ENCODE measurements around the gene RAD52. TPM values are rescaled to one million over a fixed set of nuclear protein-coding genes. Genes with fewer than 3 reads are reported as not detected.
A peak's percentile ranks its signal among the peaks of the same experiment; 100 is the strongest.

RAD52 gene
- total RNA-seq, 2 experiments from 2014 or later = 30.3 to 30.8 TPM

DNA sequence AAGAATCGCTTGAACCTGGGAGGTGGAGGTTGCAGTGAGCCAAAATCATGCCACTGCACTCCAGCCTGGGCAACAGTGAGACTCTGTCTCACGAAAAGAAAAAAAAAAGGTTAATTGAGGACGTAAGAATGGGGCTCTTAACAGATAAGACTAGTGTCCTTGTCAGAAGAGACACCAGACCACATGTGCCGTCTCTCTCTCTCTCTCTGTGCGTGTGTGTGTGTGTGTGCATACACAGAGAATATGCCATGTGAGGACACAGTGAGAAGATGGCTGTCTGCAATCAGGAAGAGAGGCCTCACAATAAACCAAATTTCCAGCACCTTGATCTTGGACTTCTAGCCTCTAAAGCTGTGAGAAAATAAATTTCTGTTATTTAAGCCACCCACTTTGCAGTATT lies 29.9 kb upstream of the RAD52 start:
- no peak for DNase-seq (ENCODE audit: low spot score)
- Histone ChIP-seq H3K36me3 (ENCODE audit: insufficient read depth, low read length) (no peaks in the 10 kb centered on the region), H3K4me2 (ENCODE audit: low read length) (no peak overlapping the region), H3K4me1 (ENCODE audit: insufficient read depth, low read length, poor library complexity, severe bottlenecking) (no peaks in the 10 kb centered on the region), H3K9me2 (ENCODE audit: insufficient read depth, low read length) (no peaks in the 10 kb centered on the region), H3K9me3 (ENCODE audit: low read length) (no peaks in the 10 kb centered on the region), H4K20me1 (ENCODE audit: insufficient read depth, low read length) (no peaks in the 10 kb centered on the region), H3K4me3 (ENCODE audit: low read depth, low read length, poor library complexity, severe bottlenecking) (no peak overlapping the region), H3K27ac (ENCODE audit: low read depth, low read length, poor library complexity, severe bottlenecking) (no peak overlapping the region), H2AFZ (ENCODE audit: low read length) (no peak overlapping the region), H3K79me2 (ENCODE audit: insufficient read depth, low read depth, low read length) (no peaks in the 10 kb centered on the region)
- intact Hi-C loops (cut with micrococcal nuclease; ENCODE audit: unreplicated experiment) = no loop called here
- no TSS peak for BruUV-seq (replicated peaks)
- CTCF ChIA-PET (ENCODE audit: unreplicated experiment) = no interaction called here
- no peak for TF ChIP-seq EZH2phosphoT487 (IDR thresholded peaks at IDR 0.05; ENCODE audit: borderline replicate concordance, low read depth, low read length)
- TF ChIP-seq CTCF (conservative IDR thresholded peaks at IDR 0.05; ENCODE audit: low read length) = no peak
- POLR2A ChIA-PET = no interaction called here

GRCh38 chr12:977156-977555 lies 27.7 kb upstream of the RAD52 start:
- no peaks in the 10 kb centered on the region for H3K79me2 ChIP-seq (ENCODE audit: insufficient read depth, low read depth, low read length)
- no peak overlapping the region for H2AFZ ChIP-seq (ENCODE audit: low read length)
- no peak for DNase-seq (ENCODE audit: low spot score)
- no peaks in the 10 kb centered on the region for H3K4me1 ChIP-seq (ENCODE audit: insufficient read depth, low read length, poor library complexity, severe bottlenecking)
- ChIA-PET CTCF (ENCODE audit: unreplicated experiment) (no interaction called here), POLR2A (no interaction called here)
- no peak overlapping the region for H3K4me3 ChIP-seq (ENCODE audit: low read depth, low read length, poor library complexity, severe bottlenecking)
- intact Hi-C loops (cut with micrococcal nuclease; ENCODE audit: unreplicated experiment) = no loop called here
- TF ChIP-seq EZH2phosphoT487 (IDR thresholded peaks at IDR 0.05; ENCODE audit: borderline replicate concordance, low read depth, low read length) (no peak), CTCF (conservative IDR thresholded peaks at IDR 0.05; ENCODE audit: low read length) (peak; percentile 45)
- H3K36me3 ChIP-seq (ENCODE audit: insufficient read depth, low read length) = no peaks in the 10 kb centered on the region
- no TSS peak for BruUV-seq (replicated peaks)
- no peaks in the 10 kb centered on the region for H4K20me1 ChIP-seq (ENCODE audit: insufficient read depth, low read length)
- no peaks in the 10 kb centered on the region for H3K9me3 ChIP-seq (ENCODE audit: low read length)
- no peaks in the 10 kb centered on the region for H3K9me2 ChIP-seq (ENCODE audit: insufficient read depth, low read length)
- H3K4me2 ChIP-seq (ENCODE audit: low read length) = no peak overlapping the region
- H3K27ac ChIP-seq (ENCODE audit: low read depth, low read length, poor library complexity, severe bottlenecking) = no peak overlapping the region

- CTCF ChIA-PET (ENCODE audit: unreplicated experiment) = no interaction called here
- POLR2A ChIA-PET = no interaction called here
- no peaks in the 10 kb centered on the region for H3K9me3 ChIP-seq (ENCODE audit: low read length)
- no peak for TF ChIP-seq EZH2phosphoT487 (IDR thresholded peaks at IDR 0.05; ENCODE audit: borderline replicate concordance, low read depth, low read length)
- no peak overlapping the region for H3K4me3 ChIP-seq (ENCODE audit: low read depth, low read length, poor library complexity, severe bottlenecking)
- H3K9me2 ChIP-seq (ENCODE audit: insufficient read depth, low read length) = no peaks in the 10 kb centered on the region
- no peak overlapping the region for H3K27ac ChIP-seq (ENCODE audit: low read depth, low read length, poor library complexity, severe bottlenecking)
- no peak overlapping the region for H2AFZ ChIP-seq (ENCODE audit: low read length)
- no peak overlapping the region for H3K4me2 ChIP-seq (ENCODE audit: low read length)
- no peaks in the 10 kb centered on the region for H3K4me1 ChIP-seq (ENCODE audit: insufficient read depth, low read length, poor library complexity, severe bottlenecking)
- no TSS peak for BruUV-seq (replicated peaks)
- DNase-seq (ENCODE audit: low spot score) = no peak
- intact Hi-C loops (cut with micrococcal nuclease; ENCODE audit: unreplicated experiment) = no loop called here
- H4K20me1 ChIP-seq (ENCODE audit: insufficient read depth, low read length) = no peaks in the 10 kb centered on the region
- no peaks in the 10 kb centered on the region for H3K36me3 ChIP-seq (ENCODE audit: insufficient read depth, low read length)
- no peaks in the 10 kb centered on the region for H3K79me2 ChIP-seq (ENCODE audit: insufficient read depth, low read depth, low read length)
Measured at GRCh38 chr12:976644-977043, 27.1 kb upstream of the RAD52 start.

All from OCI-LY7 (cell line).